Measurements from ENCODE around the gene CALM3.
A peak's percentile ranks its signal among the peaks of the same experiment; 100 is the strongest.

The CALM3 gene

GRCh38 chr19:46571495-46571894 lies 29.6 kb upstream of the CALM3 start:
- no peak for DNase-seq (ENCODE audit: low spot score)
- no peak for TF ChIP-seq CTCF (IDR thresholded peaks at IDR 0.05; ENCODE audit: extremely low read depth, missing control alignments)

- DNase-seq (ENCODE audit: low spot score) = no peak
- TF ChIP-seq CTCF (IDR thresholded peaks at IDR 0.05; ENCODE audit: extremely low read depth, missing control alignments) = no peak
These were observed 27.2 kb upstream of the CALM3 start for GRCh38 chr19:46573679-46574498.

- no peak for DNase-seq (ENCODE audit: low spot score)
These were observed 26.6 kb upstream of the CALM3 start for GRCh38 chr19:46574533-46574932.

DNA sequence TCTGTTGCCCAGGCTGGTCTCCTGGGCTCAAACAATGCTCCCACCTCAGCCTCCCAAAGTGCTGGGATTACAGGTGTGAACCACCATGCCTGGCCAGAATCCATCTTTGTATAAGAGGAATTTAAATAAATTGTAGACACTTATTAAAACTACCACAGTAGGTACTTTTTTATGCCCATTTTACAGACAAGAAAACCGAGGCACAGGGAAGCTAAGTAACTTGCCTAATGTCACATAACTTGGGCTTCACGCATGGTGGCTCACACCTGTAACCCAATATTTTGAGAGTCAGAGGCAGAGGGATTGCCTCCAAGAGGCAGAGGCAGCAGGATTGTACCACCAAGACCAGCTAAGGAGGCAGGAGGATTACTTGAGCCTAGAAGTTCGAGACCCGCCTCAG lies 22.7 kb upstream of the CALM3 start:
- TF ChIP-seq CTCF (IDR thresholded peaks at IDR 0.05; ENCODE audit: extremely low read depth, missing control alignments) = no peak
- no peak for DNase-seq (ENCODE audit: low spot score)

More at GRCh38 chr19:46574533-46574932, 26.6 kb upstream of the CALM3 start:
- no peak for TF ChIP-seq CTCF (IDR thresholded peaks at IDR 0.05; ENCODE audit: extremely low read depth, missing control alignments)

DNA sequence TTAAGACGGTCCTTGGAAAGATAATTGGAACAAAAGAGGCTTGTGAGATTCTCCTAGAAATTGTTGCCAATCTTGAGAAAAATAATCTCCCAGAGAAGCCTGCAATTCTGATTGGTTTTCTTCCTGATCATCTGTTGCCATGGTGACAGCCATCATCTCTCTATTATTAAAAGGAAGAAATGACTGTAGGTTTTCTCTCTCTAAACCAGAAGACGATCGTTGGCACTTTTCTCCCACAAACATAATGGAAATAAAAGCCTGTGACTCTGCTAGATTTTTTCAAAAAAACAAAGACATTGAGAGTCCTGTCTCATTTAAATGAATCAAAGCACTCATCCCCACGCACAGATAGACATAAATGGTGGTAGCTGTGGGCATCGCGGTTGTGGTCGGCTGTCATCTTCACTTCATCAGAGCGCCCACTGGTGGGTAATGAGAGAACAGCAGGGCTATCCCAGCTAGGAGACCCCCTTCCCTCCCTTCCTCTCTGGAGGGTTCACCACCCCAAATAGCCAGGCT lies 21.7 kb upstream of the CALM3 start:
- TF ChIP-seq CTCF (IDR thresholded peaks at IDR 0.05; ENCODE audit: extremely low read depth, missing control alignments) = no peak
- peak; percentile 27 for DNase-seq (ENCODE audit: low spot score)

DNA sequence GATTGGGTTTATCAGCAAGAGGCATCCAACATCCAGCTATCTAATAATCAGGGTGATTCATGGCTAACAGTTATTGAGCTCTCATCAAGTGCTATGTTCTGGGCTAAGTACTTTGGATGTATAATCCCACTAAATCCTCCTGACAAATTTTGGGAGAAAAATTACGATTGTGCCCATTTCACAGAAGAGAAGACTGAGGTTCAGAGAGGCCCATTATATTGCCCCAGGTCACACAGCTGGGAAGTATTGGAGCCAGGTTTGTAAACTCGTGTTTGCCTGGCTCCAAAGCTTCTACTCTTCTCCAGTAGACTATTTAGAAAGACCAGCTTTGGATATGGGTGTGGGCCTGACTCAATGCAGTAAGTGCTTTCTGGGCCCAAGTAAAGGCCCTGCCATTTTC lies 20.9 kb upstream of the CALM3 start:
- no peak for DNase-seq (ENCODE audit: low spot score)

More for the DNA sequence above, 20.9 kb upstream of the CALM3 start:
- no peak for TF ChIP-seq CTCF (IDR thresholded peaks at IDR 0.05; ENCODE audit: extremely low read depth, missing control alignments)

Data from GM20000 (cell line).